Measurements from ENCODE around the gene CD19. TPM values are rescaled to one million over a fixed set of nuclear protein-coding genes. Genes with fewer than 3 reads are reported as not detected.

Gene CD19
- total RNA-seq, 1 experiment from 2014 or later = not detected

DNA sequence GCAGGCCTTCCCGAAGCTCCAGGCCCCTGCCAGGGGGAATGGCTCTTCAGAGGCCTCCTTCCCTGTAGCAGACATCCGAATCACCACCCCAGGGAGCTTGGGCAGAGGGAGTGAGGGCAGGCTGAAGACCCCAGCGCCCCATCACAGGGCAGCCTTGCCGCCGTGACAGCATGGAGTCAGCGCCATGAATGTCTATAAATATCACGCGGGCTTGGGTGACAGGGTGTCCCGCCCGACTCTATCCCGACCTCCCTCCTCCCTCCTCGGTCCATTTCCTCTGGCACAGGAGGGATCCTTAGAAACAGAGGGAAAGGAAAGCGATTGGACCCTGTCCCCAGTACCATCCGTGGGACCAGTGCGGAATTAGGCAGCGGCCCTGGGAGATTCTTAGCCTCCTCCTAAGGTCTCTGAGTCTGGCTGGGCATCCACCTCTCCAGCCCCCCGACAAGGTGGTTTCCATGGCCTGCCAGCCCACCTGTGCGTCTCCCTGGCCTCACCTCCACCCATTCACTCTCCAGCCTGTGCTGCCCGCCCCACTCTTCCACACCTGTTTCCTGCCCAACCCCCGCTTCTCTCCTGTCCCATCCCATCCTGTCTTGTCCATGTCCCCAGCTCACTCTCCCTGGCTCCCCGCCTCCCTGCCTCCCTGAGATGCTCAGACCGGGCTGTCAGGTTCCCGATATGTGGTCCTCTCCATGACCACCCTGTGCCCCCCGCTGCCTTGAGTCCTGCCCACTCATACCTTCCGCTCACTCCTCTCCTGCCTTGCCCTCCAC, 48.4 kb upstream of the CD19 start:
- H3K4me1 ChIP-seq (ENCODE audit: control insufficient read depth, insufficient read depth, low read length) = peaks cover 5% of the 10 kb centered on the region; the same call in 1 of the 2 replicates
- TF ChIP-seq SIN3A (IDR thresholded peaks at IDR 0.05; ENCODE audit: borderline replicate concordance, insufficient read depth, low read depth, low read length) (no peak), TCF7L2 (IDR thresholded peaks at IDR 0.05; ENCODE audit: low read depth, low read length) (no peak), POLR2AphosphoS5 (IDR thresholded peaks at IDR 0.05; ENCODE audit: low read depth, low read length) (no peak)
- TF ChIP-seq, protein P1, sequence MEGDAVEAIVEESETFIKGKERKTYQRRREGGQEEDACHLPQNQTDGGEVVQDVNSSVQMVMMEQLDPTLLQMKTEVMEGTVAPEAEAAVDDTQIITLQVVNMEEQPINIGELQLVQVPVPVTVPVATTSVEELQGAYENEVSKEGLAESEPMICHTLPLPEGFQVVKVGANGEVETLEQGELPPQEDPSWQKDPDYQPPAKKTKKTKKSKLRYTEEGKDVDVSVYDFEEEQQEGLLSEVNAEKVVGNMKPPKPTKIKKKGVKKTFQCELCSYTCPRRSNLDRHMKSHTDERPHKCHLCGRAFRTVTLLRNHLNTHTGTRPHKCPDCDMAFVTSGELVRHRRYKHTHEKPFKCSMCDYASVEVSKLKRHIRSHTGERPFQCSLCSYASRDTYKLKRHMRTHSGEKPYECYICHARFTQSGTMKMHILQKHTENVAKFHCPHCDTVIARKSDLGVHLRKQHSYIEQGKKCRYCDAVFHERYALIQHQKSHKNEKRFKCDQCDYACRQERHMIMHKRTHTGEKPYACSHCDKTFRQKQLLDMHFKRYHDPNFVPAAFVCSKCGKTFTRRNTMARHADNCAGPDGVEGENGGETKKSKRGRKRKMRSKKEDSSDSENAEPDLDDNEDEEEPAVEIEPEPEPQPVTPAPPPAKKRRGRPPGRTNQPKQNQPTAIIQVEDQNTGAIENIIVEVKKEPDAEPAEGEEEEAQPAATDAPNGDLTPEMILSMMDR (IDR thresholded peaks at IDR 0.05) = no peak
- TF ChIP-seq, protein P2, sequence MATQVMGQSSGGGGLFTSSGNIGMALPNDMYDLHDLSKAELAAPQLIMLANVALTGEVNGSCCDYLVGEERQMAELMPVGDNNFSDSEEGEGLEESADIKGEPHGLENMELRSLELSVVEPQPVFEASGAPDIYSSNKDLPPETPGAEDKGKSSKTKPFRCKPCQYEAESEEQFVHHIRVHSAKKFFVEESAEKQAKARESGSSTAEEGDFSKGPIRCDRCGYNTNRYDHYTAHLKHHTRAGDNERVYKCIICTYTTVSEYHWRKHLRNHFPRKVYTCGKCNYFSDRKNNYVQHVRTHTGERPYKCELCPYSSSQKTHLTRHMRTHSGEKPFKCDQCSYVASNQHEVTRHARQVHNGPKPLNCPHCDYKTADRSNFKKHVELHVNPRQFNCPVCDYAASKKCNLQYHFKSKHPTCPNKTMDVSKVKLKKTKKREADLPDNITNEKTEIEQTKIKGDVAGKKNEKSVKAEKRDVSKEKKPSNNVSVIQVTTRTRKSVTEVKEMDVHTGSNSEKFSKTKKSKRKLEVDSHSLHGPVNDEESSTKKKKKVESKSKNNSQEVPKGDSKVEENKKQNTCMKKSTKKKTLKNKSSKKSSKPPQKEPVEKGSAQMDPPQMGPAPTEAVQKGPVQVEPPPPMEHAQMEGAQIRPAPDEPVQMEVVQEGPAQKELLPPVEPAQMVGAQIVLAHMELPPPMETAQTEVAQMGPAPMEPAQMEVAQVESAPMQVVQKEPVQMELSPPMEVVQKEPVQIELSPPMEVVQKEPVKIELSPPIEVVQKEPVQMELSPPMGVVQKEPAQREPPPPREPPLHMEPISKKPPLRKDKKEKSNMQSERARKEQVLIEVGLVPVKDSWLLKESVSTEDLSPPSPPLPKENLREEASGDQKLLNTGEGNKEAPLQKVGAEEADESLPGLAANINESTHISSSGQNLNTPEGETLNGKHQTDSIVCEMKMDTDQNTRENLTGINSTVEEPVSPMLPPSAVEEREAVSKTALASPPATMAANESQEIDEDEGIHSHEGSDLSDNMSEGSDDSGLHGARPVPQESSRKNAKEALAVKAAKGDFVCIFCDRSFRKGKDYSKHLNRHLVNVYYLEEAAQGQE (IDR thresholded peaks at IDR 0.05; ENCODE audit: insufficient read depth in 1 of 2, low read depth in 2 of 2, low read length in 1 of 2) = no peak
- POLR2A ChIA-PET = interaction anchor here (1.1 kb wide), 1 partner anchor 61 kb away, joined by 4 read pairs; the partner anchor contains the start of gene ATXN2L
- no peak overlapping the region for H3K27ac ChIP-seq (ENCODE audit: low read length)
- CTCF ChIA-PET = no interaction called here
- no TSS peak for BruUV-seq (replicated peaks)
- no peak for DNase-seq (ENCODE audit: low read depth, low spot score)
- in situ Hi-C loops (cut with HindIII; ENCODE audit: low pct_unique_long_range_greater_than_20kb, low sequenced_read_pairs) = no loop called here
- no peak for ATAC-seq
- no peaks in the 10 kb centered on the region; the same call in 1 of the 2 replicates for H3K36me3 ChIP-seq (ENCODE audit: control insufficient read depth, insufficient read depth, low read length)
- intact Hi-C loops (cut with micrococcal nuclease; ENCODE audit: unreplicated experiment) = no loop called here
- no peak overlapping the region for H3K4me3 ChIP-seq (ENCODE audit: low read depth in 2 of 2, low read length in 2 of 2)
- no peaks in the 10 kb centered on the region for H3K27me3 ChIP-seq (ENCODE audit: control insufficient read depth, insufficient read depth, low read length)
- no peaks in the 10 kb centered on the region for H3K9me3 ChIP-seq (ENCODE audit: control insufficient read depth, insufficient read depth, low read depth, low read length)

DNA sequence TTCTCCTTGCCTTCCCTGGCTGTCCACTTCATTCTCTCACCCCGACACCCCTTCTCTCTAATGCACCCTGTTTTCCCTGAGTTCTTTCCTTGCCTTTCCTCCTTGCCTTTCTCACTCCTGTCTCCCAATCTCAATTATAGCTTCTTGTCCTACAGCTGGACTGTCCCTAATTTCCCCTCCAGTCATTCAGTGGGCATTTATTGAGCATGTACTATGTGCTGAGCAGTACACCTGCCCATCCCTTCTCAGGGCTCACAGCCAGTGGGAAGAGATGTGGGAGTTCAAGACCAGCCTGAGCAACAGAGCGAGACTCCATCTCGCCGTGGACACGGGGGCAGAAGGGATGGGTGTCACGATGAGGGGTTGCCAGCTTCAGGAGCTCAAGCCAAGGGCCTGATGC, 47.7 kb upstream of the CD19 start:
- H3K4me3 ChIP-seq (ENCODE audit: low read depth in 2 of 2, low read length in 2 of 2) = no peak overlapping the region
- BruUV-seq (replicated peaks) = no TSS peak
- intact Hi-C loops (cut with micrococcal nuclease; ENCODE audit: unreplicated experiment) = no loop called here
- CTCF ChIA-PET = no interaction called here
- DNase-seq (ENCODE audit: low read depth, low spot score) (no peak), ATAC-seq (no peak)
- POLR2A ChIA-PET = interaction anchor here (1.1 kb wide), 1 partner anchor 62 kb away, joined by 4 read pairs; the partner anchor contains the start of gene ATXN2L
- in situ Hi-C loops (cut with HindIII; ENCODE audit: low pct_unique_long_range_greater_than_20kb, low sequenced_read_pairs) = no loop called here
- H3K36me3 ChIP-seq (ENCODE audit: control insufficient read depth, insufficient read depth, low read length) = no peaks in the 10 kb centered on the region; the same call in 1 of the 2 replicates
- TF ChIP-seq TCF7L2 (IDR thresholded peaks at IDR 0.05; ENCODE audit: low read depth, low read length) (no peak), SIN3A (IDR thresholded peaks at IDR 0.05; ENCODE audit: borderline replicate concordance, insufficient read depth, low read depth, low read length) (no peak)
- TF ChIP-seq, protein P2 (IDR thresholded peaks at IDR 0.05; ENCODE audit: insufficient read depth in 1 of 2, low read depth in 2 of 2, low read length in 1 of 2) = no peak
- no peak overlapping the region for H3K27ac ChIP-seq (ENCODE audit: low read length)
- H3K9me3 ChIP-seq (ENCODE audit: control insufficient read depth, insufficient read depth, low read depth, low read length) = no peaks in the 10 kb centered on the region
- H3K27me3 ChIP-seq (ENCODE audit: control insufficient read depth, insufficient read depth, low read length) = no peaks in the 10 kb centered on the region
- H3K4me1 ChIP-seq (ENCODE audit: control insufficient read depth, insufficient read depth, low read length) = peaks cover 5% of the 10 kb centered on the region; the same call in 1 of the 2 replicates
